Glomerular visceral epithelial cell (primary cell): ENCODE results near the gene BUD23.

ENCODE experiments used
- DNase-seq: peaks from one replicate; pipeline ENCODE4 v3.0.0-alpha.2; 2016; ENCODE audit errors: extremely low spot score

The BUD23 gene

DNA sequence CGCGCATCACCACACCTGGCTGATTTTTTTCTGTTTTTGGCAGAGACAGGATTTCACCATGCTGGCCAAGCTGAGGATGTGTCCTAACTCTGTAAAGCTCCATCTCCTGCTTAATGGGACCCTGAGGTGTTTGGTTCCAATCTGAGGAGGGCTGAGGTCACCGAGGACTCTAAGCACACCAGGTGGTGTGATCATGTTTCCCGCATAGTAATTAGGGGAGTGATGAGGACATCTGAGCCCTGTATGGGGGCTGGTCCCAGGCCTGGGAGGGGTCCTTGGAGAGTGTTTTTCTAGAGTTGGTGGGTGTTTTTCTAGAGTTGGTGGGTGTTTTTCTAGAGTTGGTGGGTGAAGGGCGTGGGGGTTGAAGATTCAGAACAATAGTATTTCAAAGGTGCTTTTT is 58.2 kb downstream of the BUD23 start:
- DNase-seq: no peak

DNA sequence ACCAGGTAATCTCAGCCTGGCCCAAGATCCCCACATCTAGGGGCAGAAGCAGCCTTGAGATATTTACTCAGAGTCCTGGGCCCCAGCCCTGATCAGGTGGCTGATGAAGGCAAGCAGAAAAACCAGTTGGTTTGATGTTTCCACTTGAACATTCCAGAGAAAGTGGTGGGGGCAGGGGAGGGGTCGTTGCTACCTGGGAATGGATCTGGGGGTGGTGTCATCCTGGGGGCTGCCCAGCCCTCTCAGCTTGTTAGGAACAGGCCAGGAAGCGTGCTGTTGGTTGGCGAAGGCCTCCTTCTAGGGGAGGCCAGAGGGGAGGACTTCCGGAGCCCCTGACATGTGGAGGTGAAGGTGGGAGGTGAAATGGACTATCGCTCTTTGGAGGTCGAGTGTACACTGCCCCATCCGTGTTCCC is 58.9 kb downstream of the BUD23 start:
- DNase-seq: no peak

DNA sequence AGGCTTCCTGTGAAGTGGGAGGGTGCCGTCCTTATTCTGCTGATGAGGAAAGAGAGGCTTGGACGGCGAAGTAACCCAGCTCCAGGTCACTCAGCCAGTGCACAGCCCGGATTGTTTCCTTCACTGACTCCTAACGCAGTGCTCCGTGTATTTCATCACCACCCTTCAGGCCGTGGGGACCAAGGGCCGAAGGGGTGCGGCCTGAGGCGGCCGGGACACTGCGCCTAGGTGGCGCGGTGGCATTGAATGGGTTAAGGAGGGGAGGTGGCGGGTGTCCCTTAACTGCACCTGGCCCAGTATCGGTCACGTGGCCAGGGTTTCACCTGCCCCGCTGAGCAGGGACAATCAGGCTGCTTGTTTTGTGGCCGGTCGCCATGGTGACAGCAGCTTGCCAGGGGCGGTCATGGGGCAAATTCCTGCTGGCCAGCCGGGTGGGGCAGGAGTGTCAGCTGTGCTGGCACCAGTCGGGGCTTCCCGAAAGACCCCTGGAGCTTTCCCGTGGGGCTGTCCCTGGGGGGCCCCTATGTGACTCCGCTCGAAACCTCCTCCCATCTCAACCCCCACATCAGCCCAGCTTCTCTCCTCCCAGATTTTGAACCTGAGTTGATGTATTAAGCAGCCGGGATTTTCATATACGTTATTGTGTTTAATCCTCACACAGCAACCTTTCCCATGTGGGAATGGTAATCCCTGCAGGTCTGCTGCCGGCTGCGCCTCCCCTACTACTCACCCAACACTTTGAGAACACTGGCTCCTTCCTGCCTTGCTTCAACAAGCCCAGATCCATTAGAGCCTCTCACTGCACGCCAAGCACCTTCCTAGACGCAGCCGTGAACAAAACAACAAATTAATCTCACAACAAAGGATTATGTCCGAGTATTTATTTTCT is 59.6 kb downstream of the BUD23 start:
- peak; percentile 90 for DNase-seq

DNA sequence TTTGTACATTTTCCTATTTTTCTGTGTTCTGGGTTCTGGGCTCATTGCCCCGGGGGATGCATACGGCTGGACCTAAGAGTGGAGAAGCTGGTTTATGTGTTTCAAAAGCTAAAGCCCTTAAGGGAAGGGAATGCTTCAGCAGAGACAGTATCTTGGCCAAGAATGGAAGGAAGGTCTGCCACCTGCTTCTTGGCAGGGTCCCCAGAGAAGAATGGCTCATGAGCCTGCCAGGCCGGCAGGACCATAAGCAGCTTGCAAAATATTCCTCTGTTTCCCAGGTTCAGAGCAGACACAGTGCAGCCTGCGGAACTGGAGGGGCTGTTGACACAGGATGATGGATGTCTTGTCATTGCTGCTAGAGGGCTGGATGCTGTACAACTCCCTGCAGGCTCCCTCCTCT is 63.0 kb downstream of the BUD23 start:
- no peak for DNase-seq
